ENCODE results near the gene GRXCR2.

DNA sequence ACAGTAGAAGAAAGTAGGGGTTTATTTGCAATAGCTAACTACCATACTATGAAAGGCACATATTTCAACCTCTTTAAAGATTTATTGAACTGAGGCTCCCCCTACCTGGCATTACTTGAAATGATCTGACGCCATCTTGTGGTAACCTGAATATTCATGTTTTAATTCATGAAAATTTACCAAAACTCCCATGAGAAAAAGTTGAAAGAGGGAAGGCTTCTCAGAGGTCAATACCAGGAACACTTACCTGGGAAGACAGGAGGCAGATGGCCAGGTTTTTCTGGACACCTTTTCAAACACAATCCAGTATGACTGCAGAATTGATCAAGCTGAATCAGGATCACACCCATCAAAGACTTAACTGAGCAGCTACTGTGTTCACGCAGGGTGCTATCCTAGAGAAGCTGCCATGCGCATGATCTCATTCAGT, 47.0 kb downstream of the GRXCR2 start:
- TF ChIP-seq EZH2 (IDR thresholded peaks at IDR 0.05; ENCODE audit: insufficient read depth, poor library complexity, severe bottlenecking) (no peak), EZH2phosphoT487 (IDR thresholded peaks at IDR 0.05; ENCODE audit: insufficient read depth, low read depth) (no peak)
